IPS-20b (cell line): ENCODE results near the gene CD74.

Experiments
- H3K27ac ChIP-seq: one replicate; pipeline ENCODE4 v1.5.1; 2013; ENCODE audit warnings: low read length
- H3K27me3 ChIP-seq: 2 replicates; pipeline ENCODE4 v1.6.1; 2013; ENCODE audit warnings: mild to moderate bottlenecking, low read length, inconsistent platforms; ENCODE audit not compliant: insufficient read depth
- H3K36me3 ChIP-seq: 2 replicates; pipeline ENCODE4 v1.6.1; 2013; ENCODE audit warnings: low read depth, mild to moderate bottlenecking, inconsistent platforms, low read length, moderate library complexity; ENCODE audit not compliant: insufficient read depth
- H3K4me1 ChIP-seq: 2 replicates; pipeline ENCODE4 v1.6.1; 2013; ENCODE audit warnings: mild to moderate bottlenecking, control low read depth, inconsistent platforms, low read length, moderate library complexity; ENCODE audit not compliant: insufficient read depth
- H3K4me3 ChIP-seq: 2 replicates; pipeline ENCODE4 v1.5.1; 2013; ENCODE audit warnings: mild to moderate bottlenecking, low read length, inconsistent platforms
- H3K9ac ChIP-seq: 2 replicates; pipeline ENCODE4 v1.6.1; 2013; ENCODE audit warnings: low read depth, mild to moderate bottlenecking, inconsistent platforms, low read length, moderate library complexity
- H3K9me3 ChIP-seq: 2 replicates; pipeline ENCODE4 v1.6.1; 2013; ENCODE audit warnings: mild to moderate bottlenecking, low read depth, low read length, inconsistent platforms; ENCODE audit not compliant: insufficient read depth

The CD74 gene

GRCh38 chr5:150364004-150364403 is 48.7 kb downstream of the CD74 start:
- no peaks in the 10 kb centered on the region for H3K27me3 ChIP-seq
- H3K27ac ChIP-seq: no peak overlapping the region
- no peak overlapping the region for H3K9ac ChIP-seq
- no peak overlapping the region for H3K4me3 ChIP-seq
- no peaks in the 10 kb centered on the region for H3K4me1 ChIP-seq
- peaks cover 94% of the 10 kb centered on the region for H3K36me3 ChIP-seq
- no peaks in the 10 kb centered on the region for H3K9me3 ChIP-seq

- Histone ChIP-seq H3K36me3 (peaks cover 86% of the 10 kb centered on the region), H3K9ac (no peak overlapping the region), H3K4me1 (no peaks in the 10 kb centered on the region), H3K4me3 (no peak overlapping the region), H3K27ac (no peak overlapping the region), H3K9me3 (no peaks in the 10 kb centered on the region), H3K27me3 (no peaks in the 10 kb centered on the region)
Observed at GRCh38 chr5:150363185-150363584, 49.5 kb downstream of the CD74 start.

- Histone ChIP-seq H3K27ac (no peak overlapping the region), H3K27me3 (no peaks in the 10 kb centered on the region), H3K9ac (no peak overlapping the region), H3K4me3 (no peak overlapping the region), H3K36me3 (peaks cover 70% of the 10 kb centered on the region), H3K4me1 (no peaks in the 10 kb centered on the region; the same call in 1 of the 2 replicates), H3K9me3 (no peaks in the 10 kb centered on the region)
Observed at GRCh38 chr5:150361301-150361700, 51.4 kb downstream of the CD74 start.

GRCh38 chr5:150358261-150359095 is 54.2 kb downstream of the CD74 start:
- peak overlapping the region; percentile 98 for H3K9ac ChIP-seq
- H3K36me3 ChIP-seq: peaks cover 41% of the 10 kb centered on the region
- H3K27me3 ChIP-seq: no peaks in the 10 kb centered on the region; the same call in 1 of the 2 replicates
- peak overlapping the region; percentile 98 for H3K4me3 ChIP-seq
- H3K4me1 ChIP-seq: no peaks in the 10 kb centered on the region; the same call in 1 of the 2 replicates
- no peaks in the 10 kb centered on the region for H3K9me3 ChIP-seq
- peak overlapping the region; percentile 76 for H3K27ac ChIP-seq

- Histone ChIP-seq H3K27ac (peak within 1 kb of the TSS; percentile 76), H3K36me3 (peaks cover 33% of the 10 kb centered on the region), H3K9ac (peak within 1 kb of the TSS; percentile 98), H3K4me1 (no peaks in the 10 kb centered on the region; the same call in 1 of the 2 replicates), H3K27me3 (no peaks in the 10 kb centered on the region; the same call in 1 of the 2 replicates), H3K4me3 (peak within 1 kb of the TSS; percentile 98), H3K9me3 (no peaks in the 10 kb centered on the region)
Observed at GRCh38 chr5:150357326-150358260, 55.1 kb downstream of the CD74 start, which contains the start of gene TCOF1. TSS of gene TCOF1 (plus strand) at chr5:150357697. CDS start at chr5:150357747, 50 bp downstream.

GRCh38 chr5:150356575-150357294 is 56.0 kb downstream of the CD74 start:
- H3K9me3 ChIP-seq: no peaks in the 10 kb centered on the region
- no peak overlapping the region for H3K27ac ChIP-seq
- H3K27me3 ChIP-seq: no peaks in the 10 kb centered on the region; the same call in 1 of the 2 replicates
- no peaks in the 10 kb centered on the region; the same call in 1 of the 2 replicates for H3K4me1 ChIP-seq
- peak overlapping the region; percentile 55; the same call in 1 of the 2 replicates for H3K4me3 ChIP-seq
- H3K9ac ChIP-seq: peak overlapping the region; percentile 54; the same call in 1 of the 2 replicates
- peaks cover 24% of the 10 kb centered on the region for H3K36me3 ChIP-seq

- H3K9me3 ChIP-seq: no peaks in the 10 kb centered on the region
- no peaks in the 10 kb centered on the region; the same call in 1 of the 2 replicates for H3K27me3 ChIP-seq
- no peaks in the 10 kb centered on the region; the same call in 1 of the 2 replicates for H3K4me1 ChIP-seq
- no peak overlapping the region for H3K4me3 ChIP-seq
- H3K36me3 ChIP-seq: peaks cover 15% of the 10 kb centered on the region
- H3K9ac ChIP-seq: no peak overlapping the region
- no peak overlapping the region for H3K27ac ChIP-seq
Observed at GRCh38 chr5:150355791-150356190, 56.9 kb downstream of the CD74 start.

GRCh38 chr5:150353032-150353675 is 59.6 kb downstream of the CD74 start:
- H3K4me3 ChIP-seq: no peak overlapping the region
- no peaks in the 10 kb centered on the region for H3K36me3 ChIP-seq
- no peak overlapping the region for H3K27ac ChIP-seq
- H3K4me1 ChIP-seq: no peaks in the 10 kb centered on the region; the same call in 1 of the 2 replicates
- H3K27me3 ChIP-seq: no peaks in the 10 kb centered on the region; the same call in 1 of the 2 replicates
- H3K9ac ChIP-seq: no peak overlapping the region; the same call in 1 of the 2 replicates
- no peaks in the 10 kb centered on the region for H3K9me3 ChIP-seq

GRCh38 chr5:150352244-150353031 is 60.3 kb downstream of the CD74 start:
- Histone ChIP-seq H3K4me3 (no peak overlapping the region), H3K27me3 (no peaks in the 10 kb centered on the region; the same call in 1 of the 2 replicates), H3K27ac (no peak overlapping the region), H3K9me3 (no peaks in the 10 kb centered on the region), H3K4me1 (no peaks in the 10 kb centered on the region; the same call in 1 of the 2 replicates), H3K36me3 (no peaks in the 10 kb centered on the region), H3K9ac (no peak overlapping the region; the same call in 1 of the 2 replicates)
